Measurements from ENCODE around the gene METRNL.

DNA sequence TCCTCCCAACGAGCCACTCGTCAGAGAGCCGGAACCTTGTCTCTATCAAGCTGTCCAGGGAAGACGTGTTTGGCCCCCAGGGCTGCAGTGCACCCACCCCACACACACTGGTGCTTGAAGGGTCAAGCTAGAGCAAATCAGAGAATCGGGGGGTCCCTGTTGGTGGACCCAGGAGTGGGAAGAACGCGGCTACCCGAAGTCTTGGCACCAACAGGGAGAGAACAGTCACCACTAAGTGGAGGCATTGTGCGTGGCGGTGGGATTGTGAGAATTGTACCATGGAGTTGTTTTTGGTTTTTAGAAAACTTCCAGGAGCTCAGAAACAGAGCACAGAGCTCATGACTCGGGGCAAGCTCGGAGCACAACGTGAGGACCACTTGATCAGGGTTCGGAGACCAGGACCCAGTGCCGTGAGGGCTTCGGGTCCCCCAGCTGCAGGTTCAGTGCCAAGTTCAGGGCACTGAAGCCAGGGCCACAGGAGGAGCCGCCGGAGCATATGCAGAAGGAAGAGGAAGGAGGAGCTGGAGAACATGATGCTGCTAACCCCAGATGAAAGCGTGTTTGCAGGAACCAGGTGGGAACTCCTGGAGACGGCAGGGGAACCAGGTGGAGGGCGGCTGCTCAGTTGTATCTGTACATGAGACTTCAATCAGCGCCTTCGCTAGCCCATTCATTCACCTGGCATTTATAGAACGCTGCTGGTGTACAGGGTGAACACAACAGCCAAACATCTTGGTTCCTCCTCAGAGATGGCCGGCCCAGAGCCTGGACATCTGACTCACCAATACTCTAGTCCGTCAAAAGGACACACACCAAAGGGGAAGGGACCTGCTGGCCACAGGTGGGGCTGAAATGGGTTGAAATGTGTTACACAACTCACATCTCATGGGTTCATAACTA lies 42.8 kb downstream of the METRNL start:
- TF ChIP-seq POLR2AphosphoS5 (IDR thresholded peaks at IDR 0.05; ENCODE audit: low read depth, low read length) (no peak), POLR2A (IDR thresholded peaks at IDR 0.05; ENCODE audit: low read depth, low read length) (no peak)
